ENCODE results near the gene ELFN2. TPM values are rescaled to one million over a fixed set of nuclear protein-coding genes. Genes with fewer than 3 reads are reported as not detected.

ELFN2 gene
- total and polyA plus RNA-seq, 4 donors: 0.62 to 6.8 (median 1.6) TPM

DNA sequence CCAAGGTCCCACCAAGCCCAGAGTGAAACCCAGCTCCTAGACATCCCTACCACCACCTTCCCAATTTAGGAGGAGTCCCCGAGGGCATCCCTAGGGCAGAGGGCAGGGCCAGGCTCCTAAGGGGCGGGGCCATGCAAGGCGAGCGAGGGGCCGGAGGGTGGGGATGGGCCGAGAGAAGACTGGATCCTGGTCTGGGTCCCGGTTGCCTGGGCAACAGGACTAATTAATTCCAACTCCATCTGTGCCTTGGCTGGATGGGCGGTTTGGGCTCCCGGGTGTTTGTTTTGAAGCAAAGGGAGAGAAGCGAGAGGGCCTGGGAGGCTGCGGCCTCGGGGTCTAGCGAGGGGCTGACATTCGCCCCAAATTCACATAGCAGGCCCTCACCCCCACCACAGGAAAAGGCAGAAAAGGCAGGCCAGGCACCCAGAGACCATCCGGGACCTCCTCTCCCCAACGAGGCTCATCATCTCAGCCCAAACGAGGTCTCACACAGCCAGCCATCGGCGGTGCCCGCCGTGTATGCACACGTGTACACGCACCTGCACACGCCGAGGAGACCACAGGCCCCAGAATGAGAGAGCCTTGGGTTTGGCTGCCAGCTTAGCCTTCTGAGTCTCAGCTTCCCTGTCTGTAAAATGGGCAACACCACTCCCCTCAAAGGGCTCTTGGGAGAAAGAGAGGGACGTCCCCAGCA lies 23.9 kb downstream of the ELFN2 start:
- peaks cover 0 to 23% (median 6%) of the 10 kb centered on the region in 5 donors for H3K4me1 ChIP-seq (ENCODE audit: control insufficient read depth in 5 of 5, insufficient read depth in 5 of 5, low read length in 5 of 5)
- DNase-seq: peak in 1 of 3 donors; percentile 31
- no peak for ATAC-seq (ENCODE audit: insufficient read depth, low FRiP score)
- H3K9ac ChIP-seq (ENCODE audit: insufficient read depth in 1 of 2, low read length in 2 of 2): no peak overlapping the region
- H3K27me3 ChIP-seq (ENCODE audit: control insufficient read depth in 3 of 3, insufficient read depth in 3 of 3, low read length in 2 of 3): no peaks in the 10 kb centered on the region
- H3K9me3 ChIP-seq (ENCODE audit: control insufficient read depth in 4 of 4, insufficient read depth in 3 of 4, low read length in 3 of 4): no peaks in the 10 kb centered on the region
- TF ChIP-seq, protein P1, sequence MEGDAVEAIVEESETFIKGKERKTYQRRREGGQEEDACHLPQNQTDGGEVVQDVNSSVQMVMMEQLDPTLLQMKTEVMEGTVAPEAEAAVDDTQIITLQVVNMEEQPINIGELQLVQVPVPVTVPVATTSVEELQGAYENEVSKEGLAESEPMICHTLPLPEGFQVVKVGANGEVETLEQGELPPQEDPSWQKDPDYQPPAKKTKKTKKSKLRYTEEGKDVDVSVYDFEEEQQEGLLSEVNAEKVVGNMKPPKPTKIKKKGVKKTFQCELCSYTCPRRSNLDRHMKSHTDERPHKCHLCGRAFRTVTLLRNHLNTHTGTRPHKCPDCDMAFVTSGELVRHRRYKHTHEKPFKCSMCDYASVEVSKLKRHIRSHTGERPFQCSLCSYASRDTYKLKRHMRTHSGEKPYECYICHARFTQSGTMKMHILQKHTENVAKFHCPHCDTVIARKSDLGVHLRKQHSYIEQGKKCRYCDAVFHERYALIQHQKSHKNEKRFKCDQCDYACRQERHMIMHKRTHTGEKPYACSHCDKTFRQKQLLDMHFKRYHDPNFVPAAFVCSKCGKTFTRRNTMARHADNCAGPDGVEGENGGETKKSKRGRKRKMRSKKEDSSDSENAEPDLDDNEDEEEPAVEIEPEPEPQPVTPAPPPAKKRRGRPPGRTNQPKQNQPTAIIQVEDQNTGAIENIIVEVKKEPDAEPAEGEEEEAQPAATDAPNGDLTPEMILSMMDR (IDR thresholded peaks at IDR 0.05; ENCODE audit: control extremely low read depth, extremely low read depth): no peak
- H3K4me3 ChIP-seq: no peak overlapping the region
- WGBS, 2 donors: 67 to 78% methylated on average over 26 of the region's 26 CpGs
- no peak overlapping the region for H3K27ac ChIP-seq (ENCODE audit: low read depth in 1 of 2, low read length in 1 of 2)
- no peaks in the 10 kb centered on the region for H3K36me3 ChIP-seq (ENCODE audit: control insufficient read depth in 4 of 4, insufficient read depth in 4 of 4, low read length in 4 of 4)

DNA sequence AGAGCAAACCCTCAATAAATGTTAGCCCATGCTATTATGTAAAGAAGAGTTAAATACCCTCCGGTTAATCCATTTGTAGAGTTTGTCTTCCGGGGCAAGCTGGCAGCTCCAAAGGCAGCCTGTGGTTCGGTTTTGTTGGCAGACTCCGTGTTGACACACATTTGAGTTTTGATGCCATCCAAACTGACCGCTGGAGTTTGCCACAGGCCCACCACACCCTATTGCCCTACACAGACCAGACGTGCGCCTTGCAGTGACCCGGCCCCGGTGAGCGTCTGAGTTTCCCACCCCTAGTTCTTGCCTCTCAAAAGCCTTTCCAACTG lies 25.1 kb downstream of the ELFN2 start:
- Histone ChIP-seq H3K9ac (ENCODE audit: insufficient read depth in 1 of 2, low read length in 2 of 2) (no peak overlapping the region), H3K4me3 (no peak overlapping the region), H3K9me3 (ENCODE audit: control insufficient read depth in 4 of 4, insufficient read depth in 3 of 4, low read length in 3 of 4) (no peaks in the 10 kb centered on the region), H3K36me3 (ENCODE audit: control insufficient read depth in 4 of 4, insufficient read depth in 4 of 4, low read length in 4 of 4) (no peaks in the 10 kb centered on the region), H3K4me1 (ENCODE audit: control insufficient read depth in 5 of 5, insufficient read depth in 5 of 5, low read length in 5 of 5) (peaks cover 0 to 24% (median 6%) of the 10 kb centered on the region in 5 donors), H3K27me3 (ENCODE audit: control insufficient read depth in 3 of 3, insufficient read depth in 3 of 3, low read length in 2 of 3) (no peaks in the 10 kb centered on the region), H3K27ac (ENCODE audit: low read depth in 1 of 2, low read length in 1 of 2) (no peak overlapping the region)
- no peak for DNase-seq
- WGBS, 2 donors: 73 to 90% methylated on average over 10 of the region's 10 CpGs
- TF ChIP-seq, protein P1 (IDR thresholded peaks at IDR 0.05; ENCODE audit: control extremely low read depth, extremely low read depth): no peak
- no peak for ATAC-seq (ENCODE audit: insufficient read depth, low FRiP score)

GRCh38 chr22:37401401-37402183 lies 25.7 kb downstream of the ELFN2 start:
- Histone ChIP-seq H3K9me3 (ENCODE audit: control insufficient read depth in 4 of 4, insufficient read depth in 3 of 4, low read length in 3 of 4) (no peaks in the 10 kb centered on the region), H3K4me3 (no peak overlapping the region), H3K4me1 (ENCODE audit: control insufficient read depth in 5 of 5, insufficient read depth in 5 of 5, low read length in 5 of 5) (peaks cover 0 to 28% (median 6%) of the 10 kb centered on the region in 5 donors), H3K27ac (ENCODE audit: low read depth in 1 of 2, low read length in 1 of 2) (no peak overlapping the region), H3K27me3 (ENCODE audit: control insufficient read depth in 3 of 3, insufficient read depth in 3 of 3, low read length in 2 of 3) (no peaks in the 10 kb centered on the region), H3K9ac (ENCODE audit: insufficient read depth in 1 of 2, low read length in 2 of 2) (no peak overlapping the region), H3K36me3 (ENCODE audit: control insufficient read depth in 4 of 4, insufficient read depth in 4 of 4, low read length in 4 of 4) (no peaks in the 10 kb centered on the region)
- 64 to 69% methylated on average over 14 of the region's 14 CpGs for WGBS, 2 donors
- no peak for ATAC-seq (ENCODE audit: insufficient read depth, low FRiP score)
- TF ChIP-seq, protein P1 (IDR thresholded peaks at IDR 0.05; ENCODE audit: control extremely low read depth, extremely low read depth): no peak
- peak; percentile 72 to 88 (median 80) for DNase-seq
